WI38 (cell line): ENCODE measurements around the gene HSPB6.
A peak's percentile ranks its signal among the peaks of the same experiment; 100 is the strongest.

Source experiments
- H3K4me3 ChIP-seq: 2 replicates; pipeline ENCODE4 v1.5.1; 2011; ENCODE audit warnings: low read depth, mild to moderate bottlenecking, control low read depth, low read length
- TF ChIP-seq, protein P1 (sequence below): IDR thresholded peaks from 2 replicates; pipeline ENCODE4 v1.5.1; 2012; ENCODE audit warnings: low read depth, mild to moderate bottlenecking, control low read depth, low read length

Gene HSPB6

DNA sequence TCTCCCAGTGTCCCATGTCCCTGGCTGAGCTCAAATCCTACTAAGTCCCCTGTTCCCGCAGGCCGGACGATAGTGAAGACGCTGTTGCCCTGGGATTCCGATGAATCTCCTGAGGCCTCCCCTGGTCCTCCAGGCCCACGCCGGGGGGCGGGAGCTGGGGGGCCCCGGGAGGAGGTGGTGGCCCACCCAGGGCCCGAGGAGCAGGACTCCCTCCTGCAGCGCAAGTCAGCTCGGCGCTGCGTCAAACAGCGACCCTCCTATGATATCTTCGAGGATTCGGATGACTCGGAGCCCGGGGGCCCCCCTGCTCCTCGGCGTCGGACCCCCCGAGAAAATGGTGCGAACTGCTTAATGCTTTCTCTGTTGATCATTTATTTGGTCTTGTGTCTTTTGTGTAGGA is 33.2 kb downstream of the HSPB6 start:
- H3K4me3 ChIP-seq, result no peak overlapping the region
- TF ChIP-seq, protein P1, sequence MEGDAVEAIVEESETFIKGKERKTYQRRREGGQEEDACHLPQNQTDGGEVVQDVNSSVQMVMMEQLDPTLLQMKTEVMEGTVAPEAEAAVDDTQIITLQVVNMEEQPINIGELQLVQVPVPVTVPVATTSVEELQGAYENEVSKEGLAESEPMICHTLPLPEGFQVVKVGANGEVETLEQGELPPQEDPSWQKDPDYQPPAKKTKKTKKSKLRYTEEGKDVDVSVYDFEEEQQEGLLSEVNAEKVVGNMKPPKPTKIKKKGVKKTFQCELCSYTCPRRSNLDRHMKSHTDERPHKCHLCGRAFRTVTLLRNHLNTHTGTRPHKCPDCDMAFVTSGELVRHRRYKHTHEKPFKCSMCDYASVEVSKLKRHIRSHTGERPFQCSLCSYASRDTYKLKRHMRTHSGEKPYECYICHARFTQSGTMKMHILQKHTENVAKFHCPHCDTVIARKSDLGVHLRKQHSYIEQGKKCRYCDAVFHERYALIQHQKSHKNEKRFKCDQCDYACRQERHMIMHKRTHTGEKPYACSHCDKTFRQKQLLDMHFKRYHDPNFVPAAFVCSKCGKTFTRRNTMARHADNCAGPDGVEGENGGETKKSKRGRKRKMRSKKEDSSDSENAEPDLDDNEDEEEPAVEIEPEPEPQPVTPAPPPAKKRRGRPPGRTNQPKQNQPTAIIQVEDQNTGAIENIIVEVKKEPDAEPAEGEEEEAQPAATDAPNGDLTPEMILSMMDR, result no peak

DNA sequence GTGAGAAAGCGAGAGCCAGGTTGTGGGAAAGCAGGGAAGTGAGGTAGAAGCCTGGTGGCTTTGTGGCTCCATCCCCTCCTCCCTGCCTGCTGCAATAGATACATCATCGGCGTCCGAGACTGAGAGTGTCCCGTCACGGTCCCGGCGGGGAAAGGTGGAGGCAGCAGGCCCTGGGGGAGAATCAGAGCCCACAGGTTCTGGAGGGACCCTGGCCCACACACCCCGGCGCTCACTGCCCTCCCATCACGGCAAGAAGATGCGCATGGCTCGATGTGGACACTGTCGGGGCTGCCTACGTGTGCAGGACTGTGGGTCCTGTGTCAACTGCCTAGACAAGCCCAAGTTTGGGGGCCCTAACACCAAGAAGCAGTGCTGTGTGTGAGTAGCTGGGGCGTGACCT is 33.9 kb downstream of the HSPB6 start:
- no peak overlapping the region for H3K4me3 ChIP-seq
- TF ChIP-seq, protein P1, result no peak

DNA sequence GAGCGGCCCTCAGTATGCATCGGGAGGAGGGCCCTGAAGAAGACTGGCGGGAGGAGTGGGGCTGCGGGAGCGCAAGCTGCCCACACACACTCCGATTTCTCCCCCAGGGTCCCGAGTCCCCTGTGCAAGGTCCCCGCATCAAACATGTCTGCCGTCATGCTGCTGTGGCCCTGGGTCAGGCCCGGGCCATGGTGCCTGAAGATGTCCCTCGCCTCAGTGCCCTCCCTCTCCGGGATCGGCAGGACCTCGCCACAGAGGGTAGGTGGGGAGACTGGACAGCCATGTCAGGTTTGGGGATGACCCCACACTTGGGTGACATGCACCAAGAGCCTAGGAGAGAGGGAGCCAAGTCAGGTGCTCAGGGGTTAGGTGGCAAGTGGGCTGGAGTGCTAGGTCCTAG is 34.4 kb downstream of the HSPB6 start:
- H3K4me3 ChIP-seq, result no peak overlapping the region
- TF ChIP-seq, protein P1, result no peak

DNA sequence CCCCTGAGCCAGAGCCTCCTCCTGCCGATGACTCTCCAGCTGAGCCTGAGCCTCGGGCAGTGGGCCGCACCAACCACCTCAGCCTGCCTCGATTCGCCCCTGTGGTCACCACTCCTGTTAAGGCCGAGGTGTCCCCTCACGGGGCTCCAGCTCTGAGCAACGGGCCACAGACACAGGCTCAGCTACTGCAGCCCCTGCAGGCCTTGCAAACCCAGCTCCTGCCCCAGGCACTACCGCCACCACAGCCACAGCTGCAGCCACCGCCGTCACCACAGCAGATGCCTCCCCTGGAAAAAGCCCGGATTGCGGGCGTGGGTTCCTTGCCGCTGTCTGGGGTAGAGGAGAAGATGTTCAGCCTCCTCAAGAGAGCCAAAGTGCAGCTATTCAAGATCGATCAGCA is 35.5 kb downstream of the HSPB6 start:
- TF ChIP-seq, protein P1, result no peak
- no peak overlapping the region for H3K4me3 ChIP-seq

DNA sequence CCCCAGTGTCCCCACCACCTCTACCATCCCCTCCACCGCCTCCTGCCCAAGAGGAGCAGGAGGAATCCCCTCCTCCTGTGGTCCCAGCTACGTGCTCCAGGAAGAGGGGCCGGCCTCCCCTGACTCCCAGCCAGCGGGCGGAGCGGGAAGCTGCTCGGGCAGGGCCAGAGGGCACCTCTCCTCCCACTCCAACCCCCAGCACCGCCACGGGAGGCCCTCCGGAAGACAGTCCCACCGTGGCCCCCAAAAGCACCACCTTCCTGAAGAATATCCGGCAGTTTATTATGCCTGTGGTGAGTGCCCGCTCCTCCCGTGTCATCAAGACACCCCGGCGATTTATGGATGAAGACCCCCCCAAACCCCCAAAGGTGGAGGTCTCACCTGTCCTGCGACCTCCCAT is 36.2 kb downstream of the HSPB6 start:
- TF ChIP-seq, protein P1, result no peak
- no peak overlapping the region for H3K4me3 ChIP-seq

DNA sequence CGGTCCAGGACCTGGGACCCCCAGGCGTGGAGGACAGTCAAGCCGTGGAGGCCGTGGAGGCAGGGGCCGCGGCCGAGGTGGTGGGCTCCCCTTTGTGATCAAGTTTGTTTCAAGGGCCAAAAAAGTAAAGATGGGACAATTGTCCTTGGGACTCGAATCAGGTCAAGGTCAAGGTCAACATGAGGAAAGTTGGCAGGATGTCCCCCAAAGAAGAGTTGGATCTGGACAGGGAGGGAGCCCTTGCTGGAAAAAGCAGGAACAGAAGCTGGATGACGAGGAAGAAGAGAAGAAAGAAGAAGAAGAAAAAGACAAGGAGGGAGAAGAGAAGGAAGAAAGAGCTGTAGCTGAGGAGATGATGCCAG is 36.7 kb downstream of the HSPB6 start:
- no peak overlapping the region for H3K4me3 ChIP-seq

DNA sequence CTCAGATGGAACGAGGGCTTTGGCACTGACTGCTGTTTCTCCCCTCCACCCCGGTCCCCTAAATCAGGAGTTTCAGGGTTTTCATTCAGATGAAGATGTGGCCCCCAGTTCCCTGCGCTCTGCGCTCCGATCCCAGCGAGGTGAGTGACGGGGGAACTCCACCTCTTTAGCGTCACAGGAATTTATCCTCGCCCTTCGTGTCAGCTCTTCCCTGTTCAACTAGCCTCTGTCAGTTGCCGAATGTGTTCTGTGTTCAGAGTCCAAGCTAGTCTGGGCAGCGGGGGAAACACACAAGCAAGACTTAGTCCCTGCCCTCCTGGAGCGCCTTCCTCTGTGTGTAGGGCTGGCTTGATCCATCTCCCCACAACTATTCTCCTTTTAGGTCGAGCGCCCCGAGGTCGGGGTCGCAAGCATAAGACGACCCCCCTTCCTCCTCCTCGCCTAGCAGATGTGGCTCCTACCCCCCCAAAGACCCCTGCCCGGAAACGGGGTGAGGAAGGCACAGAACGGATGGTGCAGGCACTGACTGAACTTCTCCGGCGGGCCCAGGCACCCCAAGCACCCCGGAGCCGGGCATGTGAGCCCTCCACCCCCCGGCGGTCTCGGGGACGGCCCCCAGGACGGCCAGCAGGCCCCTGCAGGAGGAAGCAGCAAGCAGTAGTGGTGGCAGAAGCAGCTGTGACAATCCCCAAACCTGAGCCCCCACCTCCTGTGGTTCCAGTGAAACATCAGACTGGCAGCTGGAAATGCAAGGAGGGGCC is 37.2 kb downstream of the HSPB6 start:
- TF ChIP-seq, protein P1, result no peak
- H3K4me3 ChIP-seq, result peak overlapping the region; percentile 89

More for the DNA sequence above, 36.7 kb downstream of the HSPB6 start:
- TF ChIP-seq, protein P1, result no peak
